Uterus (tissue), 4 donors: ENCODE data around the gene LYST. TPM values are rescaled to one million over a fixed set of nuclear protein-coding genes. Genes with fewer than 3 reads are reported as not detected.

Experiments
- DNase-seq, 2 donors: peaks; one replicate each; pipeline ENCODE4 v3.0.0-alpha.2; 2019 to 2020
- H3K27ac ChIP-seq, 2 donors: fragments of 200-600 bp; sonication (generic); 1 replicate in 1 of 2; 2 replicates in 1 of 2; pipeline ENCODE4 v1.5.1; 2016 to 2018
- H3K27me3 ChIP-seq, 2 donors: fragments of 200-600 bp; sonication (generic); one replicate each; pipeline ENCODE4 v1.5.1; 2018 to 2019; ENCODE audit warnings: control low read depth in 1 of 2
- H3K36me3 ChIP-seq, 2 donors: fragments of 200-600 bp; sonication (generic); one replicate each; pipeline ENCODE4 v1.5.1; 2019; ENCODE audit warnings: control low read depth in 1 of 2
- H3K4me1 ChIP-seq, 2 donors: fragments of 200-600 bp; sonication (generic); one replicate each; pipeline ENCODE4 v1.5.1; 2018 to 2019; ENCODE audit warnings: control low read depth in 1 of 2
- H3K4me3 ChIP-seq, 2 donors: fragments of 200-600 bp; sonication (generic); 1 replicate in 1 of 2; 2 replicates in 1 of 2; pipeline ENCODE4 v1.5.1; 2018 to 2019; ENCODE audit warnings: mild to moderate bottlenecking in 1 of 2
- H3K9me3 ChIP-seq, 2 donors: fragments of 200-600 bp; sonication (generic); one replicate each; pipeline ENCODE4 v1.5.1; 2019; ENCODE audit warnings: control low read depth in 1 of 2
- CTCF ChIP-seq, 4 experiments: fragments of 200-600 bp in 2 of 4; fragments of 450-650 bp in 2 of 4; sonication (generic) in 2 of 4; IDR thresholded peaks; one replicate each; pipeline ENCODE4 v1.5.1; 2016 to 2019; ENCODE audit warnings: antibody characterized with exemption in 4 of 4, mild to moderate bottlenecking in 2 of 4, moderate library complexity in 1 of 4
- POLR2A ChIP-seq, 2 donors: fragments of 450-650 bp; IDR thresholded peaks; one replicate each; pipeline ENCODE4 v1.6.1; 2016; ENCODE audit warnings: antibody characterized with exemption in 2 of 2, mild to moderate bottlenecking in 1 of 2, moderate library complexity in 1 of 2
- intact Hi-C: fragments of 100-400 bp; cut with DNase I; formaldehyde crosslinking; loops from one replicate; pipeline ENCODE4 v1.15.1; 2023; ENCODE audit warnings: low total_unique reads
- total RNA-seq, 4 donors: library from RNA; depleted of rRNA in 3 of 4; stranded (reverse); fragments of >200 nt in 3 of 4; gene quantifications; one replicate each; pipeline versions ENCODE4 v1.1.0 to v1.2.4, GENCODE V29; 2014 to 2023
- donor health status: DM: yes; HTN: yes; CAD: no.

The LYST gene
- total RNA-seq, 4 donors from 2014 or later = 25.6 to 68.2 (median 32.9) TPM

- intact Hi-C loops = no loop called here
- Histone ChIP-seq H3K9me3 (no peaks in the 10 kb centered on the region), H3K4me1 (no peaks in the 10 kb centered on the region), H3K4me3 (no peak overlapping the region), H3K36me3 (no peaks in the 10 kb centered on the region), H3K27ac (no peak overlapping the region), H3K27me3 (no peaks in the 10 kb centered on the region)
- TF ChIP-seq POLR2A (IDR thresholded peaks at IDR 0.05) (no peak), CTCF (IDR thresholded peaks at IDR 0.05) (no peak)
- no peak for DNase-seq
Measured at GRCh38 chr1:235775246-235775860, 91.4 kb downstream of the LYST start.

- TF ChIP-seq POLR2A (IDR thresholded peaks at IDR 0.05) = no peak
- no peak for TF ChIP-seq CTCF (IDR thresholded peaks at IDR 0.05)
- Histone ChIP-seq H3K9me3 (no peaks in the 10 kb centered on the region), H3K27me3 (no peaks in the 10 kb centered on the region), H3K27ac (no peak overlapping the region), H3K36me3 (no peaks in the 10 kb centered on the region), H3K4me3 (no peak overlapping the region), H3K4me1 (no peaks in the 10 kb centered on the region)
- intact Hi-C loops = no loop called here
- no peak for DNase-seq
Measured at GRCh38 chr1:235767795-235768194, 98.9 kb downstream of the LYST start.

- DNase-seq = no peak
- Histone ChIP-seq H3K4me3 (no peak overlapping the region), H3K4me1 (no peaks in the 10 kb centered on the region), H3K27me3 (no peaks in the 10 kb centered on the region), H3K27ac (no peak overlapping the region), H3K9me3 (no peaks in the 10 kb centered on the region), H3K36me3 (no peaks in the 10 kb centered on the region)
- intact Hi-C loops = no loop called here
- TF ChIP-seq CTCF (IDR thresholded peaks at IDR 0.05) (no peak), POLR2A (IDR thresholded peaks at IDR 0.05) (no peak)
Measured at GRCh38 chr1:235766794-235767285, 99.9 kb downstream of the LYST start.

GRCh38 chr1:235763962-235764361 is 102.7 kb downstream of the LYST start:
- no peaks in the 10 kb centered on the region for H3K9me3 ChIP-seq
- no peak overlapping the region for H3K27ac ChIP-seq
- no peak overlapping the region for H3K4me3 ChIP-seq
- DNase-seq = no peak
- intact Hi-C loops = no loop called here
- no peaks in the 10 kb centered on the region for H3K4me1 ChIP-seq
- no peaks in the 10 kb centered on the region for H3K27me3 ChIP-seq
- no peak for TF ChIP-seq CTCF (IDR thresholded peaks at IDR 0.05)
- no peak for TF ChIP-seq POLR2A (IDR thresholded peaks at IDR 0.05)
- no peaks in the 10 kb centered on the region for H3K36me3 ChIP-seq

GRCh38 chr1:235759336-235759735 is 107.4 kb downstream of the LYST start:
- H3K36me3 ChIP-seq = no peaks in the 10 kb centered on the region
- H3K9me3 ChIP-seq = no peaks in the 10 kb centered on the region
- H3K4me1 ChIP-seq = no peaks in the 10 kb centered on the region
- DNase-seq = no peak
- TF ChIP-seq CTCF (IDR thresholded peaks at IDR 0.05) (no peak), POLR2A (IDR thresholded peaks at IDR 0.05) (no peak)
- no peak overlapping the region for H3K27ac ChIP-seq
- intact Hi-C loops = no loop called here
- H3K4me3 ChIP-seq = no peak overlapping the region
- H3K27me3 ChIP-seq = no peaks in the 10 kb centered on the region
